ENCODE results near the gene RPGRIP1L.

GRCh38 chr16:53588081-53588648 is 115.5 kb downstream of the RPGRIP1L start:
- TF ChIP-seq CTCF (IDR thresholded peaks at IDR 0.05; ENCODE audit: low read depth, low read length, poor library complexity, severe bottlenecking) (no peak), EZH2phosphoT487 (IDR thresholded peaks at IDR 0.05; ENCODE audit: borderline replicate concordance, low read length) (no peak)
